Measurements from ENCODE around the gene RO60.

RO60 gene

DNA sequence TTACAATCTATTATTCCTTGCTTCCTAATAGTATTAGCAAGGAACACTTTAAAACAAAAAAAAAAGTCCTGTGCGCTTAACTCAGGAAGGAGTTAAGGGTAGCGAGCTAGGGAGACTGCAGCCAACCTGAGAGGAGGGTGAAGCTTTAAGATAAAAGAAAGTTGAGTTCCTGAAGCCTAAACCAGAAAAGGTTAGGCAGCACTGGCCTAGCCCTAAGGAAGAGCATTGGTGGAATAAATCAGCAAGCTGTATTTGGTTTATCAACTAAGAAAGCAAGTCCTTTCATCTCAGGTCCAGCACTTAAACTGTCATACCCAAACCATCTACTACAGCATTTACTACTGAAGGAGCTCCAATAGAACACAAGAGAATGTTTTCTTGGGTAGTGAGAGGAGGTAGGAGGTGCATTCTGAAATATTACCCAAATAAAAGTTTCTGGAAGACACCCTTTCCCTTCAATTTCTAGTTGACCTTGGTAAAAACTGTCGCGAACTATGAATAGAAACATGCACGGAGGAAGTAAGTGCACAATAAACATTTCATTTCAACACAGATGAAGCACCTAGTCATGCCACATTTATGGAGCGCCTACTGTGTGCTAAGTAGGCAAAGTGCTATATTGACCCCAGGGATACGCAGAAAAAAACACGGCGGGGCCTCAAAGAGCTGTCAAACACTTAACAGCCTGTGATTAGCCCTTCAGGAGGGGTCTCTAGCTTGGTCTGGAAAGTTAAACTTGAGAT, 44.5 kb downstream of the RO60 start:
- Histone ChIP-seq H3K4me1 (ENCODE audit: insufficient read depth, low read length) (no peaks in the 10 kb centered on the region), H3K4me3 (ENCODE audit: low read length) (peak overlapping the region; percentile 59), H3K9me3 (ENCODE audit: low read length) (no peaks in the 10 kb centered on the region), H3K36me3 (ENCODE audit: insufficient read depth, low read length) (peaks cover 4% of the 10 kb centered on the region), H3K27me3 (ENCODE audit: insufficient read depth, low read length) (no peaks in the 10 kb centered on the region), H2AFZ (ENCODE audit: low read depth, low read length) (peak overlapping the region; percentile 58)

DNA sequence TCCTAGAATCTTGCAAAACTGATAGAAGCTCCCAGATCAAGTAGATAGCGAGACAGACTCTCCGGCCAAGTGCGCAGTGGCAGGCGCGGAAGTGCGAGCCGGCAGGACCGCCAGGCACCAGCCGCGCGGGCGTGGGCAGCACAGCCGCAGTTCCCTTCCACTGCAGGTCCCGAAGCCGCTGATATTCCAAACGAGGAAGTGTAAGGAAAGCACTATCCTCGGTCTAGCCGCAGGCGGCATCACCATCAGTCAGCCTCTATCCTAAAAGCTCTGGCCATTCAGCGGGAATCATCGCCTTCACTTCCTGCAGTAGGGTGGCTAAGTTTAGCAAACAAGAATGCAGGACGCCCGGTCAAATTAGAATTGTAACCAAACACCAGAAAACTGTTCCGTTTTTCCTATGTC, 45.1 kb downstream of the RO60 start:
- Histone ChIP-seq H2AFZ (ENCODE audit: low read depth, low read length) (peak overlapping the region; percentile 58), H3K27me3 (ENCODE audit: insufficient read depth, low read length) (no peaks in the 10 kb centered on the region), H3K36me3 (ENCODE audit: insufficient read depth, low read length) (peaks cover 4% of the 10 kb centered on the region)

DNA sequence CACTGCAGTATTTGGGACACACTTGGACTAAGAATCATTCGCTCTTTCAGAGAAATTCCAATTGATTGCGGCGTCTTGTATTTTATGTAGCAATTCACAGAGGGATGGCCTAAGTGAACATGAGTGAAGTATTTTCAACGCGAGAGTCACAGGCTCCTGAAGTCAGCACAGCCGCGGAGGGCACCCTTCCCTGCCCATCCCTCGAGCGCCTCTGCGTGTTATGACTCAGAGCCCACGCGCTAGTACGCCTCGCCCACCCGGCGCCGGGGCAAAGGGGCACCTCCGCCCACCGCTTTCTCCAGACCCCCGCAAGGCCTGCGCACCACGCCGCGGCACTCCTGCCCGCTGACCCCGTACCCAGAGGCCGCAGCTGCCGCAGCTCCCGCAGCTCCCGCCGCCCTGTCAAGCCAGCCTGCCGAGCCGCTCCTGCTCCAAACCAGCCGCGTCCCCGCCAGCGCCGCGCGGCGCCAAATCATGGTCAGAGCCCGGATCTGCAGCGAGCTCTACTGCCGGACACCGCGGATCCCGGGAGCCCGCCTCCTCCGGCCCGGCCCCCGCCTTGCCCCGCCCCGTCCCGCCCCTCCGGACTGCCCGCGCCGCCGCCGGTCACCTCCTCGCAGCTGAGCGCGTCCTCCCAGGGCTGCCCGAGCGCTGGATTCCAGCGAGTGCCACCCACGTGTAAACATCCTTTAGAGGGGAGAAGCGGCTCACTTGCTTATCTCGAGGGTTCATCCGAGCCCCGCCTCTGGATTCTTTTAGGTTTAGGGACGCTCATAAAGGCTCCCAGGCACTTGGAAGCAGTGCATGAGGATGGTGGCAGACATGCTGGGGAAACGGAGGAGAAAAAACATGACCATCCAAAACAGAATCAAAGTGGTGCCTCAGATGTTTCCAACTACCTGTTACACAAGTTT, 45.8 kb downstream of the RO60 start, which contains the start of gene GLRX2:
Gene GLRX2, minus strand, starts transcription at position 508 of the 914 bp plus-strand sequence. Its CDS starts 32 bp downstream, at position 476.
- Histone ChIP-seq H3K9me3 (ENCODE audit: low read length) (no peaks in the 10 kb centered on the region), H3K4me3 (ENCODE audit: low read length) (peak within 1 kb of the TSS; percentile 59), H3K36me3 (ENCODE audit: insufficient read depth, low read length) (no peaks in the 10 kb centered on the region), H3K4me1 (ENCODE audit: insufficient read depth, low read length) (no peaks in the 10 kb centered on the region), H2AFZ (ENCODE audit: low read depth, low read length) (peak within 1 kb of the TSS; percentile 58), H3K27me3 (ENCODE audit: insufficient read depth, low read length) (no peaks in the 10 kb centered on the region)

More for the DNA sequence above, 45.1 kb downstream of the RO60 start:
- peak overlapping the region; percentile 59 for H3K4me3 ChIP-seq (ENCODE audit: low read length)
- no peaks in the 10 kb centered on the region for H3K9me3 ChIP-seq (ENCODE audit: low read length)
- no peaks in the 10 kb centered on the region for H3K4me1 ChIP-seq (ENCODE audit: insufficient read depth, low read length)

DNA sequence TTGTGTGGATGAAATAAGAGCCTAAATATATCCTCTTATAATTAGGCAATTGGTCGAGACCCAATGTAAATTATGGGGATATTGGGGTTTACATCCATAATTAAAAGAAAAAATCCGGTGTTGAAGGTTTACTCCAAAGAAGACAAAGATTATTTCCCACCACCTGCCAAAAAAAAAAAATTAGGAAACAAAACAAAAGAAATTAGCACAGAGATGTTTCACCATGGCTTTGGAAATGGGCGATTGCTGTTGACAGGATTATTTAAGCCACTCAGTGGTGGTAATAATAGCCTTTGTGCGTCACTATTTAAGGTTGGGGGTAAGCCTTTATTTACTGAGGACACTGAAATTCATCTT, 46.4 kb downstream of the RO60 start:
- Histone ChIP-seq H2AFZ (ENCODE audit: low read depth, low read length) (peak overlapping the region; percentile 58), H3K27me3 (ENCODE audit: insufficient read depth, low read length) (no peaks in the 10 kb centered on the region), H3K4me3 (ENCODE audit: low read length) (peak overlapping the region; percentile 59), H3K9me3 (ENCODE audit: low read length) (no peaks in the 10 kb centered on the region), H3K4me1 (ENCODE audit: insufficient read depth, low read length) (no peaks in the 10 kb centered on the region), H3K36me3 (ENCODE audit: insufficient read depth, low read length) (no peaks in the 10 kb centered on the region)

DNA sequence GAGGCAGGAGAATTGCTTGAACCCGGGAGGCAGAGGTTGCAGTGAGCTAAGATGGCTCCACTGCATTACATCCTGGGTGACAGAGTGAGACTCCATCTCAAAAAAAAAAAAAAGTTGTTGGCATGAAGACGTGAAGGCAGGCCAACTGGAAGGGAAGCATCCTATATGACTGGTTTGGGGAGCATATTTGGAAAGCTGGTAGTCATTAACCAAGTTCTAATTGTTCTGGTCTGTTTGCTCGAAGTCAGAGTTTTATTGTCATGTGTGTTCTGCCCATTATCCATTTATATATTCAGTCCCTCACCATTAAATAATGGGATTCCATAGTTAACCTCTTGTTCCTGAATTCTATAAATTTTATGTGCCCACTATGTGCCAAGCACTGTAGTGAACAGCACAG, 49.1 kb downstream of the RO60 start:
- H2AFZ ChIP-seq (ENCODE audit: low read depth, low read length): no peak overlapping the region
- no peaks in the 10 kb centered on the region for H3K9me3 ChIP-seq (ENCODE audit: low read length)
- H3K4me1 ChIP-seq (ENCODE audit: insufficient read depth, low read length): no peaks in the 10 kb centered on the region
- no peak overlapping the region for H3K4me3 ChIP-seq (ENCODE audit: low read length)
- no peaks in the 10 kb centered on the region for H3K36me3 ChIP-seq (ENCODE audit: insufficient read depth, low read length)
- no peaks in the 10 kb centered on the region for H3K27me3 ChIP-seq (ENCODE audit: insufficient read depth, low read length)
